ENCODE measurements around the gene GFOD1.
A peak's percentile ranks its signal among the peaks of the same experiment; 100 is the strongest.
"Not testable (repeated sequence)": the region's sequence is repeated elsewhere in the genome, so short reads cannot be mapped to it uniquely, and the experiment has no call there.

GFOD1 gene

DNA sequence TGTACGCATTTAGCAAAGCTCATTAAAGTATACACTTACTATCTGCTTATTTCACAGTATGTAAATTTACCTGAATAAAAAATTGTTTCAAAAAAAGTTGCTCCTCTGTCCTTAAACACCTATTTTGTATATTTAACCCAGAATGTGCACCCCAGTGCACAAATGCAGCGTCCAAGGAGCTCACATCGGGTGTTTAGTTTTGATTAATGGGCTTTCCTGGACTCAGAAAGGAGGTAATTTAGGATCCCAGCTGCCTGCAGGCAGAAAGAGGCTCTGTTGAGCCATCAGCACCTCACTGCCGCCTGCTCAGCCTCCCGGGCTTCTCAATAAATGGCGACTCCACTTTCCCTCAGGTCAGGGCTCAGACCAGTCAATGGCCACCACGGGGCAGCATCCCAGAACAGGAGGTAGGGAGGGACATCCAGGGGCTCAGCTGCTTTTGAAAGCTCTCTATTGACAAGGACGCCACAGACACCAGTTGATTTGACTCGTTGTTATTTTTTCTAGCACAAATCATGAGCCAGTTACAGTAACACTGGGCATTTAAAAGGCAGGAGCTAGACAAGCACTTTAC is 88.9 kb downstream of the GFOD1 start:
- DNase-seq, result no peak

DNA sequence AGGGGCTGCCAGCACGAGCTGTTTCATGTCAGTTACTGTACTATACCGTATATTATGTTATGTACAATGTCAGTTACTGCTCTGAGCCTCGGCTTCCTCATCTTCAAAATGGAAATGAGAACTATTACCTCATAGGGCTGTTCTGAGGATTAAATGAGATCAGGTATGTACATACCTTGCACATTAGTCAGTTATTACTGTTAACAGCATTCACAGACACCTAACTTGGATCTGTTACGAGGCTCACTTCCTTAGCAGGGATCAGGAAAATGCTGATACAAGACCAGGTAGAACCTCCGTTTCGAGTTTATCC is 89.4 kb downstream of the GFOD1 start:
- no peak for DNase-seq

DNA sequence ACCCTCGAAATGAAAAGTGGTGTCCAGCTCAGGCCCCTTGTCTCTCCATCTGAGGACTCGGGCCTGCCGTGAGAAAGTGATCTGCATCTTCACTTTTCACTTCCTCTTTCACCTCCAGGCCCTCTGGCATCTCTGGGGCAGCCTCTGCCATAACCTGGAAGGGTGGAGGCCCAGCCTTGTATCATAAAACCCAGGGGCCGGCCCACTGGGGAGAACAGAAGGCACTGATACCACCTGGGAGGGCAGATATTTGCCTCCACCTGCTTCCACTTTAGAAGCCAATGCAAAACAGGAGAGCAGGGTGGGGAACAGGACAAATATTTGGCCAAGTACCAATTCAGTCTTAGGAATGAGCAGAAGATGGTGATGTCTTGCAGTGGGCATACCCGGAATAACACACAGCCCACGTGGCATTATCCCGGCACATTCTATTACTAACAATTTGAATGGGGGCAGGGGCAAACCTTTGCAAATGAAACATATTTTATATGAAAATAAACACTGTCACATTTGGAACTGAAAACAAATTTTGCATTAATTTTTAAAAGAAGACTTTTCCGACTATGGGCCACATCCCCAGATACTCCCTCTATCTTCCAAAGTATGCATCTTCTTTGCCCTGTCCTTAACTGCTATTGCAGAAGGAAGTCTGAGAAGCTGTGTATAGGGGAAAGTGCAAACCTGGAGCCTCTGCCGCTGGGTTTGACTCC is 89.9 kb downstream of the GFOD1 start:
- DNase-seq, result peak; percentile 42

DNA sequence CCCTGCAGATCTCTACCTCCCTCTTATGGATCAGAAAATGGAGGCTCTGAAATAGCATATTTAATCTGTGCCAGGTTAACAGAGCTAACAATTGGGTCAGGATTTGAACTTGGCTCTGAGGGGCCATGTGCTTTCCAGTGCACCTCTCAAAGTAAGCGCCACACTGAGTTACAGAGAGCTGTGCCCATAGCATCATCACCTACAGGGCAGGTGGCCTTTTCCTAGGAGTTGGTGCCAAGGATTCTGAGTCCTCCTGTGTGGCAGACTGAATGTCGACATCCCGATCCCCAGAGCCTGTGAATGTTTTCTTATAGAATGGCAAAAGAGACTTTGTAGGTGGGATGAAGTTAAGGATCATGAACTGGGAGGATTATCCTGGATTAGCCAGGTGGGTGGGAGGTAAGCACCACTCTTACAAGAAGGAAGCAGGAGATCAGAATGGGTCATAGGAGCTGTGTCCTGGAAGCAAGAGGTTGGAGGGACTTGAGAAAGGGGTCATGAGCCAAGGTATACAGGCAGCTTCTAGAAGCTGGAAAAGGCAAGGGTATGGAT is 91.1 kb downstream of the GFOD1 start:
- DNase-seq, result no peak

DNA sequence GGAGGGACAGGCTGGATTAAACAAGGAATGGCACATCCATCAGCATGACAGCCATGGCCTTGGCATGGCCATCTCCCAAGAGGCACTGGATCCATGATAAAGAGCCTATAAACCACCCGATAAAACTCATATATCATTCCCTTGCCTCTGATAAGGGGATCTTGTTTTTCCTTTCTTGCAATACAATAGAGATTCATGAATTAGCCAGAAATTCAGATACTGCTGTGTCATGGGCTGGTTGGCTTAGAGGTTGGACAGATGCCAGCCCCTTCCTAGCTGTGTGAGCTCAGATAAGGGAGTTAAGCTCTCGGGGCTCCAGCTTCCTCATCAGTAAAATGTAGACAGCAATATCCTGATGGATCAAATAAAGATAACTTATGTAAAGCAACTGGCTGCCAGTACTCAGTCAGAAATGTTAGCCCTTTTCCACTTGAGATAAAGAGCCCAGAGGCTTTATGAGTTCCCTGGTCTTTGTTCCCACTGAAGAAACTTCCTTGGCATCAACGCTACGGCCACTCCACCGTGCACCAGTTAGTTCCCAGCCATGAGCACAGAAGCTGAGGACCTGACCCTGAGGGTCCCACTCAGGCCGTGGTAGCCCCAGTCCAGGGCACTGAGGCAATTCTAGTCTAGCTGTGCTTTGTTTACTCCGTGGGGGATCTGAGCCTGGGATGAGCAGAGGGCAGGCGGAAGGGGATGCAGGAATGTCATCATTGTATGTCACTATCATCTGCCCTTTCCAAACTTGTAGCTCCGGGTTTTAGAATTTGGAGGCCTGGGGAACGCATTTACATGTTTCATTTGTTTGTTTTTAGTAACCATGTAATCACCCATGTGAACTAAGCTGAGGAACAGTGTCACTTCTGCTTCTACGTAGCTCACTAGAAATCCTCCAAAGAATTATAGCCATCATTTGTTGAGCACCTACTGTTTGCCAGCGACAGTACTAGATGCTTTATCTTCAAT is 91.8 kb downstream of the GFOD1 start:
- DNase-seq, result peak; percentile 71

DNA sequence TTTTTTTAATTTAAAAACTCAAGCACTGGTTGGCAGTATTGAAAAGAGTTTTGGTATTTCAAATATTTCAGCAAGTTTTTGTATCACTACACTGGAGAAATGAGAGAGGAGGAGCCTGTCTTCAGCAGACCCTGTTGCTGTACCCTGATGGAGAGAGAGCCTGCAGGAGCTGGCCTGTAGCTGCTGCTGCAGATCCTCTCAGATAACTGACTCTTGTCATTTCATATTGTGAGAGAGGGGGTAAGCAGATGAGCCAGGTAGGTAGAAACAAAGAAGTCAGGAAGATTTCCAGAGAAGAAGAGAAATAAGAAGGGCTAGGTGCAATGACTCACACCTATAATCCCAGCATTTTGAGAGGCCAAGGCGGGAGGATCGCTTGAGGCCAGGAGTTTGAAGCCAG is 94.9 kb downstream of the GFOD1 start:
- DNase-seq, result no peak

DNA sequence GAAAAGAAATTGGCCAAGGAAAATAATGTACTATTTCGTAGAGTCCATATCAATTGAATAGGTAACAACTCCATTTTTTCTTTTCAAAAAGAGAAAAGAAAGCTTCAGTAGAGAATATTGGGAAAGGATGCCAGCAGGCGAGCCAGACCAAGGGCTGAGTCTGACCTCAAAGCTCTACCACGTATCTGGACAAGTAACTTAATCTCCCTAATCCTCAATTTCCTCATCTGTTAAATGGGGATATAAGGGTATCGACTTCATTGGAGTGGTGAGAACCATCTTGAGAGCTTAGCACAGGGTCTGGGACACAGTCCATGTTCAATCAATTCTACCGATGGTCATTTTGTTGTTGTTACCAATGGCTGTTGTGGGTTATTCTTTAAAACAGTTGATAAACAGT is 95.9 kb downstream of the GFOD1 start:
- DNase-seq, result no peak

DNA sequence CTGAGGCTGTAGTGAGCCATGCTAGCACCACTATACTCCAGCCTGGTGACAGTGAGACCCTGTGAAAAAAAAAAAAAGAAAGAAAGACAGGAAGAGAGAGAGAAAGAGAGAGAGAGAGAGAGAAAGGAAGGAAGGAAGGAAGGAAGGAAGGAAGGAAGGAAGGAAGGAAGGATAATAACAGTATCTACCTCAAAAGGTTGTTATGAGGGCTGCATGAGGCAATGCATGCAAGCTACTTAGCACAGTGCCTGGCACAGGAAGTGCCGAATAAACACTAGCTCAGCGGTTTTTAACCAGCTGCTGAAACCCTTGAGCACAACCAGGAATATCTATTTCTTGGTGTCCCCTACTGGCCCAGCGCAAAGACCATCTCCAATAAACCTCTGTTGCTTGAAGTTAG is 96.7 kb downstream of the GFOD1 start:
- no peak for DNase-seq

DNA sequence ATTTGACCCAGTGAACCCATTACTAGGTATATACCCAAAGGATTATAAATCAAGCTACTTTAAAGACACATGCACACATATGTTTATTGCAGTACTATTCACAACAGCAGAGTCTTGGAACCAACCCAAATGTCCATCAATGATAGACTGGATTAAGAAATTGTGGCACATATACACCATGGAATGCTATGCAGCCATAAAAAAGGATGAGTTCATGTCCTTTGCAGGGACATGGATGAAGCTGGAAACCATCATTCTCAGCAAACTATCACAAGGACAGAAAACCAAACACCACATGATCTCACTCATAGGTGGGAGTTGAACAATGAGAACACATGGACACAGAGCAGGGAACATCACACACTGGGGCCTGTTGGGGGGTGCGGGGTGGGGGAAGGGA is 98.2 kb downstream of the GFOD1 start:
- DNase-seq, result not testable (repeated sequence)

DNA sequence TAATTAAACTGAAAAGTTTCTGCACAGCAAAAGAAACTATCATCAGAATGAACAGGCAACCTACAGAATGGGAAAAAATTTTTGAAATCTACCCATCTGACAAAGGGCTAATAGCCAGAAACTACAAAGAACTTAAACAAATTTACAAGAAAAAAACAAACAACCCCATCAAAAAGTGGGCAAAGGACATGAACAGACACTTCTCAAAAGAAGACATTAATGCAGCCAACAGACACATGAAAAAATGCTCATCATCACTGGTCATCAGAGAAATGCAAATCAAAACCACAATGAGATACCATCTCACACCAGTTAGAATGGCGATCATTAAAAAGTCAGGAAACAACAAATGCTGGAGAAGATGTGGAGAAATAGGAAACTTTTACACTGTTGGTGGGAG is 98.6 kb downstream of the GFOD1 start:
- DNase-seq, result not testable (repeated sequence)

DNA sequence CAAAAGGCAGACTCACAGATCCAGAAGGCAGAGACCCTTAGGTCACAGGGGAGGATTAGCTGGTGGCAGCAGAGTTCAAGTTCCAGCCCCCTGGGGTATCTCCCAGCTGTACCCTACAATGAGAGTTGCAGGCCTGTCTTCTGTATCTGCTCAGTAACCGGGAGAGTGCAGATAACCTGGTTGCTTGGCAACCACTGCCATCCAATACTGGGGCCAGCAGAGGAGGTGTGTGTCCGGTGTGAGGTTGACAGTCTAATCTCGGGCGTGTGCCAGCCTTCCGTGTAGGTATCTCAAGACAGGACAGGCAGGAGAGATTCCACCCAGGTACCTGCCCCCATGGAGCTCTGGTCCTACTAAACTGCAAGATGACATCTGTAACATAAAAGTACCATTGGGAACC is 102.4 kb downstream of the GFOD1 start:
- DNase-seq, result no peak

DNA sequence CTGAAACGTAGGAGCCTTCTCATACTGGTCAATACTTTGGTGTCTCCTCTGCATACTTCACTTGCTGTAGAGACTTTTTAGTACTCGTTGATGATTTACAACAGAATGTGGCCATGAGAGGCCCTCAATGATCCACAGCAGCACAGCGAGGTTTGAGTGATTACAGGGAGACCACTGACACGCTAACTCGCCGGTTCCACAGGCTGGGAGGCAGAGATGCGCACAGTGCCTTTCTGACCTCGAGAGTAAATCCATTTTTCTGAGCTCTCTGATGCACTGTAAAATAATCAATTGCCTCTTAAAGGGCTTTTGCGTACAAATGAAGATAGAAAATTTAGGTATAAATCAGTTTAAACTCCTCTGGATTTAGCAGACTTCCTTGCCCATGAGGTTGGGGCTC is 102.9 kb downstream of the GFOD1 start:
- DNase-seq, result no peak

DNA sequence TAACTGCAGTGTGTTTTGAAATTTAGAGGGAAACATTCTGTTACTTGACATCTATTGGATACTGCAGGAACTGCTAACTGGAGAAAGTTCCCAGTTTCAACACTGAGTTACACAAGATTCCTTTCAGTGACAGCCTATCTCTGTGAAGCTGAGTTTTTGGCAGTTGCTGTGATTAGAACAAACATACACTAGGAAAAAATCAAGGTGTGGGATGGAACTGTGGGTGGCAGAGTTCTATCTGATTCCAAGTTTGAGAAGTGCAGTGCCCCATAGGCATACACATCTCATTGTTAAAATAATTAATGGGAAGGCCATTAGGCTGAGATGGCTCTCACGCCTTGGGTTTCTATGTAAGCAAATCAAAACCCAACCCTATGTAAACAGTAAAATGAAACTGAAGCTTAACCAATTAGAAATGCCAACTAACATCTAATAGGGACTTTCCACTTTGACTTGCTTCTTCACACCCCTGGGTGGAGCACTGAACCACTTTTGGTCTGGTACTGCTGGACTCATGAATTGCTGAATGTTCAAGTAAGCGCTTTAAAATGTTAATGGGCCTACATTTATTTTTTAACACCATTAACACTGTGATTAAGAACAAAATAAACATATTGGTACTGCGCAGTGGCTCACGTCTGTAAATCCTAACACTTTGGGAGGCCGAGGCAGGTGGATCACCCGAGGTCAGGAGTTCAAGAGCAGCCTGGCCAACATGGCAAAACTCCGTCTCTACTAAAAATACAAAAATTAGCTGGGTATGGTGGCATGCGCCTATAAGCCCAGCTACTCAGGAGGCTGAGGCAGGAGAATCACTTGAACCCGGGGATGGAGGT is 103.9 kb downstream of the GFOD1 start:
- peak; percentile 84 for DNase-seq

DNA sequence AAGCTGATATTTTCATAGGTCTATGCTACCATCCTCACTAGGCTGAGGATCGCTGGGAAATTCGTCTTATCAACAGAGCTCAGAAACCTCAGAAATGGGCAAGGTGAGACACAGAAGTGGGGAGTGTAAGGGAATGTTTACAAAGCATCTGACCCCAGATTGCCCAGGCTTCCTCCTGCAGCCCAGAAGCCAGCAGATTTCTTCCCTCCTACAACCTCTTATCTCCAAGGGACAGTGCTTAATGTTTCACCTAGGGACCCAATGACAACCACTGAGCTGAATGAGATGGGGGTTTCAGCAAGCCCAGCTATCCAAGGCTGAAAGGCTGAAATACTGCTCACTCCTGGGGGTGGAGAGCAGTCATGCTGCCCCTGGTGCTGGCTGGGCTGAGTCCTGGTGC is 106.6 kb downstream of the GFOD1 start:
- no peak for DNase-seq

DNA sequence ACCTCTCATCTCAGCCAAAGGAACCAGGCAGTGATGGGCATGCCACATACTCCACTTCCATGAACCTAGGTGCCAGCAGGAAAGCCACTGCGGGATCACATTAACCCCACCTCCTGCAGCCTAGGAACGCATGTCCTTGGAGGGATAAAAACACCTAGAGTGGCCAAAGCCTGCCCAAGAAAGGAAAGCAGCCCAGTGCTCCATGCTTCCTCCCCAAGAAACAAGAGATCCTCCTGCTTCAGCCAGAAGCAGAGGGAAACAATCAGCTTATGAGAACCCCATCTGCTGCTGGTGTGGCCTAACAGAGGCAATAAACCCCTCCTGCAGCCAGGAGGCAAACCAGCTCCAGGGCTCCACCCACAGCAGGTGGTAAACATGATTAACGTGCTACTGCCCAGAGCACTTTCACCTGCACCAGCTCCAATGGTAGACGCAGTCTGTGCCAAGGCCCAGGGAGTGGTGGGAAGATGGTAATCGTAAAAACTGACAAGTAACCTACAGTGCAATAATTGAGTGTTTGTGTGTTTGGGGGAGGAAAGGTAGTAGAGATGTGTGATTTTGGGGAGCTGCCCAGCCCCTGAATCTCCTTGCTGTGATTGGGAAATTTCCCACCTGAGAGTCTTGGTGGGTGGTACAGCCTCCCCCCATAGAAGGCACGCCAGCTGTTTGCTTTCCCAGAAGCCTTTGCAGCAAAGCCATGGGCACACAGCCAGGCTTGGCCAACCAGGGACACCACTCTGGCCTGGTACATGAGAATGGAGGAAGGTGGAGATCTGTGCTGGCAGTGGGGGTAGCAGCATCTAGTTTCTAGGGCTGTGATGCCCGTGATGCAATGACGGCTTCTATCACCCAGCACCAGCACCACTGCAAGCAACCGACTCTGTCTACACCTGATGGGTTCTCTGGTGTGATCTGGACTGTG is 108.5 kb downstream of the GFOD1 start:
- no peak for DNase-seq

DNA sequence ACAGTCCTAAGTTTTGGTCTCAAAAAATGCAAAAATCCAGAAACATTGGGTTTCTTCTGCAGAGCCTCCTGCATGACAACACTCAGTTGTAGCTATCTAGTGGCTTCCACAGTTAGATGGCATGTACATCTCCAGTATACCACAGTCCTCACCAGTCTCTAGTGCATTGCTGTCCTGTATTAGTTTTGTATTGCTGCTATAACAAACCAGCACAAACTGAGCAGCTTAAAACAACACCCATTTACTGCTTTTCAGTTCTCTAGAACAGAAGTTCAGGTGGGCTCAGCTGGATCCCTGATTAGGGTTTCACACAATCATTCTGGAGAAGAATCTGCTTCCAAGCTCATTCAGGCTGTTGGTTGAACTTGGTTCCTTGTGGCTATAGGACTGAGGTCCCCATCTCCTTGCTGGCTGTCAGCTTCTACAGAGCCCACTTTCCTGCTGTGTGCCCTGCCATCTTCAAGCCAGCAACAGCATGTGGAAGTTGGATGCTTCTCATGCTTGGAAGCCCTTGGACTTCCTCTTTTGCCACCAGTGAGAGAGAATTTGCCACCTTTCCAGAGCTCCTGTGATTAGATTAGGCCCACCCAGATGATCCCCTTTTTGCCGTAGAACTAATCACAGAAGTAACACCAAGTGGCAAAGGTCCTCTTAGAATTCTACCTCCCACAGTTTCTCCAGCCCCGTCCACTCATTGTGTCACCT is 110.2 kb downstream of the GFOD1 start:
- DNase-seq, result no peak

DNA sequence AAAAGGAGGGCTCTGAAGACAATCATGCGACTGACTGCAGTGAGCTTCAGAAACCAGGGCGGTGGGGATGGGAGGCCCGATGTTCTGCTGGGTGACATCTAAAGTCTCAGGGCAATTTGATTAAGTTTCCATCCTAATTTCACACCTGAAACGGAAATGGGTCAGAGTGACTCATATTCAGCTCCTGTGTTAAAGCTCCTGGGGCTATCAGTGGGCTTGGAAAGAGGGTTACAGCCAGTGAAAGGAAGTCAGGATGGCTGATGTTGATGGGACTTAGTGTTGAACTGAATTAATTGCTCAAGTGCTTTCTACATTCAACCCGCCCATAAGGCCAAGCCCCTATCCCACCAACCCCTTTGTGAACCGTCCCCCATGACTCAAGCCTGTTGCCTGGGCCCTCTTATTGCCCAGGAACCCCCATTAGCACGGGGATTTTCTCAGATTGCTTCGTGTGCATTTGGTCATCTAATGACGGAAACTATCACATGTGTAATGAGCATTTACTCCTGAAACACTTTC is 112.0 kb downstream of the GFOD1 start:
- no peak for DNase-seq

DNA sequence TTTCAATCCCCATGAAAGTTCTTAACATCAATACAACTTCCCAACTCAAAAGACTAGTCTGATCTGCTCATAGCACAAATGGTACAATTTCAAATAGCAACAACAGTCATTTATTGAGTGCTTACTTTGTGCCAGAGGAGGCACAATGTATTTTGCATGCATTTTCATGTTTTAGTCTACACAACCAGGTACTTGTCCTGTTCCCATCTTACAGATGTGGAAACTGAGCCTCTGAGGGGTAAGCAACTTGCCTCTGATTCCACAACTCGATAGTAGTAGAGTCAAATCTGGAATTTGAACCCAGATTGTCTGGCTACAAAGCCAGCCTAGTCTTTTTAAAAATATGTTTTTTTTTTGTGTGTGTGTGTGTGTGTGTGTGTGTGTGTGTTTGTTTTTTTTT is 113.5 kb downstream of the GFOD1 start:
- DNase-seq, result no peak

DNA sequence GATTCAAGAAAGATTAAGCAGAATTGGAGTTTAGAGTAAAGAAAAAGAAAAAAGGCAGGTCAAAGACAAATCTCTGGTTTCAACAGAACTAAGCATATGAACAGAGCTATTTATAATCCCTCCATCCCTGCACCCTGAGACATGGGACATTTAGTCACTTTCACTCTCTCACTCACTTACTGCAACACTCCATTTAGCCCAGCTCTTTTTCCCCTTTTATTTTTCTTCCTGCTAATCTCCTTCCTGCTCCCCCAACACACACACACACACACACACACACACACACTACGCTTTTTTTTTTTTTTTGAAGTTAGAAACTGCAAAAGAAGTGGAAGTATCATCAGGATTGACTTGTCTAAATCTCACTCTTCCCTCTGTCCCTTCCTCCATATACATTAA is 113.9 kb downstream of the GFOD1 start:
- peak; percentile 68 for DNase-seq

DNA sequence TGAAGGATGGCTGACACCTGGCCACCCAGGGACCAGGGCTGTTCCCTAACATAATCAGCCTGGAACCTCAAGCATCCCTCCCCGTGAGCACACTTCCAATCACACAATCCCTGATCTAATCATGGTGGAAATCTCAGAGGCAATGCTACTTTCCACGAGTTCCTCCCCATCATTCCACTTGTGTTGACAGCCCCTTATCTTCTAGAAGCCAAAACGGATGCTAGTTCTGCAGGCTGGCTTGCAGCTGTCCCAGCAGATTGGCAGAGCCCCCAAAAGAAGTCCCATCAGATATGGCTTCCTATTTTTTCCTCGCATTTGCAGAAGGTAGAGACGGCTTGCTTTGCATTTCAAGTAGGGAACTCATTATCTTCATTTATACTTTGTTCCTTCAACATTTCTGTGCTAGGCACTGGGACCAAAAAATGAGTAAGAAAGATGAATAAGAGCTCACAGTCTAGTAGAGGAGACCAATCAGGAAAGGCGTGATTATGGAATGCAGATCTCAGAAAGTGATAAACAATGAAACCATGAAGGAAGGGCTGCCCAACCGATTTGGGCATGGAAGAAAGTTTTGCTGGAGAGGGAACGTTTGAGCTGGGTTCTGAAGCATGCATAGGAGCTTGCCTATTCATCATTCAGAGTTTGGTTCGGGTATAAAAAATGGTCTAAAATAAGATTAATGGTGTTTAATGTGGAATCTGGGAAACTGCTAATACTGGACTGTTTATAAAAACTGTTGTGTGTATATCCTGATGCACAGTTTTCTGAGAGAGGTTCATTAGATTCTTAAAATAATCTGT is 114.5 kb downstream of the GFOD1 start:
- DNase-seq, result no peak
